ENCODE data around the gene HPCAL1. TPM values are rescaled to one million over a fixed set of nuclear protein-coding genes. Genes with fewer than 3 reads are reported as not detected.
"Not testable (repeated sequence)": the region's sequence is repeated elsewhere in the genome, so short reads cannot be mapped to it uniquely, and the experiment has no call there.

HPCAL1 gene
- total RNA-seq, 2 experiments from 2014 or later, result 9.2 to 9.7 TPM

- intact Hi-C loops (cut with micrococcal nuclease; ENCODE audit: unreplicated experiment), result no loop called here
- H3K27ac ChIP-seq (ENCODE audit: low read depth, low read length, poor library complexity, severe bottlenecking), result no peak overlapping the region
- no peak for DNase-seq (ENCODE audit: low spot score)
- no peaks in the 10 kb centered on the region for H3K9me2 ChIP-seq (ENCODE audit: insufficient read depth, low read length)
- TF ChIP-seq EZH2phosphoT487 (IDR thresholded peaks at IDR 0.05; ENCODE audit: borderline replicate concordance, low read depth, low read length), result no peak
- TF ChIP-seq CTCF (conservative IDR thresholded peaks at IDR 0.05; ENCODE audit: low read length), result no peak
- no peaks in the 10 kb centered on the region for H3K36me3 ChIP-seq (ENCODE audit: insufficient read depth, low read length)
- H4K20me1 ChIP-seq (ENCODE audit: insufficient read depth, low read length), result no peaks in the 10 kb centered on the region
- no peaks in the 10 kb centered on the region for H3K9me3 ChIP-seq (ENCODE audit: low read length)
- H2AFZ ChIP-seq (ENCODE audit: low read length), result no peak overlapping the region
- no TSS peak for BruUV-seq (replicated peaks)
- peaks cover 11% of the 10 kb centered on the region for H3K4me1 ChIP-seq (ENCODE audit: insufficient read depth, low read length, poor library complexity, severe bottlenecking)
- no peak overlapping the region for H3K4me3 ChIP-seq (ENCODE audit: low read depth, low read length, poor library complexity, severe bottlenecking)
- CTCF ChIA-PET (ENCODE audit: unreplicated experiment), result no interaction called here
- H3K4me2 ChIP-seq (ENCODE audit: low read length), result no peak overlapping the region
- no peaks in the 10 kb centered on the region; the same call in 1 of the 2 replicates for H3K79me2 ChIP-seq (ENCODE audit: insufficient read depth, low read depth, low read length)
- POLR2A ChIA-PET, result interaction anchor here (0.7 kb wide), 1 partner anchor 44 kb away, joined by 3 read pairs; no protein-coding TSS in a partner anchor
Measured at GRCh38 chr2:10452956-10453904, 150.5 kb downstream of the HPCAL1 start.

GRCh38 chr2:10453905-10454298 lies 151.2 kb downstream of the HPCAL1 start:
- BruUV-seq (replicated peaks), result no TSS peak
- intact Hi-C loops (cut with micrococcal nuclease; ENCODE audit: unreplicated experiment), result no loop called here
- H2AFZ ChIP-seq (ENCODE audit: low read length), result no peak overlapping the region
- H4K20me1 ChIP-seq (ENCODE audit: insufficient read depth, low read length), result no peaks in the 10 kb centered on the region
- DNase-seq (ENCODE audit: low spot score), result no peak
- H3K4me3 ChIP-seq (ENCODE audit: low read depth, low read length, poor library complexity, severe bottlenecking), result no peak overlapping the region
- ChIA-PET CTCF (ENCODE audit: unreplicated experiment) (no interaction called here), POLR2A (no interaction called here)
- no peaks in the 10 kb centered on the region for H3K9me3 ChIP-seq (ENCODE audit: low read length)
- H3K27ac ChIP-seq (ENCODE audit: low read depth, low read length, poor library complexity, severe bottlenecking), result no peak overlapping the region
- peaks cover 8% of the 10 kb centered on the region for H3K4me1 ChIP-seq (ENCODE audit: insufficient read depth, low read length, poor library complexity, severe bottlenecking)
- H3K9me2 ChIP-seq (ENCODE audit: insufficient read depth, low read length), result no peaks in the 10 kb centered on the region
- H3K79me2 ChIP-seq (ENCODE audit: insufficient read depth, low read depth, low read length), result no peaks in the 10 kb centered on the region; the same call in 1 of the 2 replicates
- H3K4me2 ChIP-seq (ENCODE audit: low read length), result no peak overlapping the region
- no peak for TF ChIP-seq CTCF (conservative IDR thresholded peaks at IDR 0.05; ENCODE audit: low read length)
- TF ChIP-seq EZH2phosphoT487 (IDR thresholded peaks at IDR 0.05; ENCODE audit: borderline replicate concordance, low read depth, low read length), result no peak
- H3K36me3 ChIP-seq (ENCODE audit: insufficient read depth, low read length), result no peaks in the 10 kb centered on the region

- Histone ChIP-seq H2AFZ (ENCODE audit: low read length) (no peak overlapping the region), H3K4me2 (ENCODE audit: low read length) (no peak overlapping the region), H3K9me2 (ENCODE audit: insufficient read depth, low read length) (no peaks in the 10 kb centered on the region), H3K4me1 (ENCODE audit: insufficient read depth, low read length, poor library complexity, severe bottlenecking) (peaks cover 2% of the 10 kb centered on the region), H3K9me3 (ENCODE audit: low read length) (no peaks in the 10 kb centered on the region), H4K20me1 (ENCODE audit: insufficient read depth, low read length) (no peaks in the 10 kb centered on the region), H3K27ac (ENCODE audit: low read depth, low read length, poor library complexity, severe bottlenecking) (no peak overlapping the region), H3K4me3 (ENCODE audit: low read depth, low read length, poor library complexity, severe bottlenecking) (no peak overlapping the region), H3K36me3 (ENCODE audit: insufficient read depth, low read length) (no peaks in the 10 kb centered on the region), H3K79me2 (ENCODE audit: insufficient read depth, low read depth, low read length) (no peaks in the 10 kb centered on the region; the same call in 1 of the 2 replicates)
- BruUV-seq (replicated peaks), result no TSS peak
- ChIA-PET POLR2A (no interaction called here), CTCF (ENCODE audit: unreplicated experiment) (no interaction called here)
- DNase-seq (ENCODE audit: low spot score), result no peak
- no peak for TF ChIP-seq EZH2phosphoT487 (IDR thresholded peaks at IDR 0.05; ENCODE audit: borderline replicate concordance, low read depth, low read length)
- intact Hi-C loops (cut with micrococcal nuclease; ENCODE audit: unreplicated experiment), result no loop called here
Measured at GRCh38 chr2:10454505-10454904, 151.8 kb downstream of the HPCAL1 start.

- H3K4me1 ChIP-seq (ENCODE audit: insufficient read depth, low read length, poor library complexity, severe bottlenecking); intact Hi-C loops (cut with micrococcal nuclease; ENCODE audit: unreplicated experiment); H3K9me3 ChIP-seq (ENCODE audit: low read length); DNase-seq (ENCODE audit: low spot score); H4K20me1 ChIP-seq (ENCODE audit: insufficient read depth, low read length); H3K27ac ChIP-seq (ENCODE audit: low read depth, low read length, poor library complexity, severe bottlenecking); POLR2A ChIA-PET; H2AFZ ChIP-seq (ENCODE audit: low read length); H3K36me3 ChIP-seq (ENCODE audit: insufficient read depth, low read length); CTCF ChIA-PET (ENCODE audit: unreplicated experiment); H3K79me2 ChIP-seq (ENCODE audit: insufficient read depth, low read depth, low read length); BruUV-seq (replicated peaks); H3K4me2 ChIP-seq (ENCODE audit: low read length); H3K9me2 ChIP-seq (ENCODE audit: insufficient read depth, low read length); H3K4me3 ChIP-seq (ENCODE audit: low read depth, low read length, poor library complexity, severe bottlenecking): not testable (repeated sequence)
Measured at GRCh38 chr2:10457195-10457594, 154.5 kb downstream of the HPCAL1 start.

Data from OCI-LY7 (cell line).